ENCODE results near the gene SC5D.

The SC5D gene

DNA sequence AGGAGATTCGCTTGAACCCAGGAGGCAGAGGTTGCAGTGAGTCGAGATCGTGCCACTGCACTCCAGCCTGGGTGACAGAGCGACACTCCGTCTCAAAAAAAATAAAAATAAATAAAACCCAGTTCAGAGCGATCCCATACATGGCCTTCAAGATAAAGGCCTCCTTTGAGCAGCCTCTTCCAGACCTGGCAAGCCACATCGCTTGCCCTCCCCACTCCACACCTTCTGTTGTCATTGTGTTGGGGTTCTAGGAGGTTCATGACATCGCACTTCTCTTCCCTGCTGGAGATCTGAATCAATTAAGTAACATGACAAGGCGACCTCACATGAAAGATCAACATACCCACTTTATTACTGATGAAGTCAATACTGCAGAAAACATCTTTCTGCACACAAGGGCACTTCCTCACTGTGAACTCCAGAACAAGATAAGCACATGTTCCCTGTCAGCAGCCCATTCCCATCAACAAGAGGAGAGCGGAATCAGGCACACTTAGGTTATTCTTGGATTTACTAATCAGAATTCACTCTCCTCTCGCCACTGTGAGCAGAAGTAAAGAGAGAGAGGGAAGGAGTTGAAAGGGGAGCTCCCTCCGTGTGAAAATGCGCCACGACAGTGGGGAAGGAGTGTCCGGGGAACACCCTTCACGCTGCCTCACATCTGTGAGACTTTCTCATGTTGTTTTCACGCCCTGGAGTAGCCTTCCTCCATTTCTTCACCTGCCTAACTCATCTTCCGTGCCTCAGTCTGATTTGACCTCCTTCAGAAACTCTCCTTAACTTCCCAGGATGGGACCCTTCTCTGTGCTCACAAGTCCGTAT is 38.3 kb downstream of the SC5D start:
- no peak for DNase-seq

DNA sequence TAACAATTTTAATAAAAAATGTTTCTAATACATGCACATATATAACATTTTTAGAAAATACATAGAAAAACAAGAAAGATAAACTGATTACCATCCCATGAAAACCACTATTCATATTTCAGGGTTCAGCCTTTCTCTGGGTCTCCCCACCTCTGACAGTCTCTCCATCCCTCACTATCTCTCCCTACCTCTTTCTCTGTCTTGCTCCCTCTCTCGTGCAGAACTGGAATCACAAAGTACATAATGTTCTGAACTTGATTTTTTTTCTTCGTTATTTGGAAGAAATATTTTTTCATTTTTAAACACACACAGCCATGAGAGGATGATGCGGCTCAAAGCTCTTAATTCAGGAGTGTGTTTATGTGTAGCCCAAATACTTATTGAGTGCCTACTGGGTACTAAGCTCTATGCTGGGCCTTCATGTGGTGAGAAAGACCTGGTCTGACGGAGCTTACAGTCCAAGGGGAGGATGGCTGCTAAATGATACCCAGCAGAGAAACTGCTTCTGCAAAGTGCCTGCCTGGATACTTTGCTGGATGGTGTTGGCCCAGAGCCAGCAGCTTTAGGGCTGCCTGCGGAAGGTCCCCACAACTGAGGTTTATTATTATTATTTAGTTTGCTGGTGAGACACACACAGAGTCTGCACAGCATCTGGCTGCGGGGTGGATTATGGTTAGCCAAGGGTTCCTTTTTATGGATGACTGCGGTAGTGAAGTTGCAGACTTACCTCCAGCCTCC is 42.6 kb downstream of the SC5D start:
- no peak for DNase-seq

DNA sequence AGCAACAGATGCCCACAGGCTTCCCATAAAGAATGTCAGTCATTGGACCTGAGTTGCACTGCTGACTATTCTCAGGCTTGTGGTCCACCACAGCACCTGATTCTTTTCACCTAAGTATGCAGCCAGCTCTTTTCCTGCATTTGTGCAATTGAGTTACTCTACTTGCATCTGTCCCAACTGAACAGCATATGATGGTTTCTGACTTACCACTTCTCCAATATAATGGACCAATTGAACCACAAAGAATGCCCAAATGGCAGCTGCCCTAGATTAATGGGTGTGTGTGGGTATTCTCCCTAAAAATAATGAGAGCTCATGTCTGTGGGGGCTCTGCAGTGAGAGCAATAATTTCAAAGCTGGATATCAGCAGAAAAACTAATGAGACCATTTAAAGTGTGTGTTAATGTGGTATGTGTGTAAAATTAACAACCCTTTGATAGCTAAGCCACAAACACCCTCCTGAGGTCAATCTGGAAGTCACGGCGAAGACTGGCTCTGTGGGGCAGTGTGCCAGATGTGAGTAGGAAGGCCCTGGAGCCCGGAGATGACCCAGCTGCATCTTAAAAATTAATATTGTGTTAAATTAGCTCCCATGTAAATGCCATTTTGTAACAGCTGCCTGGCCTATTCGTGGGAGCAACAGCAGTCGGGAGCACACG is 43.8 kb downstream of the SC5D start:
- no peak for DNase-seq

DNA sequence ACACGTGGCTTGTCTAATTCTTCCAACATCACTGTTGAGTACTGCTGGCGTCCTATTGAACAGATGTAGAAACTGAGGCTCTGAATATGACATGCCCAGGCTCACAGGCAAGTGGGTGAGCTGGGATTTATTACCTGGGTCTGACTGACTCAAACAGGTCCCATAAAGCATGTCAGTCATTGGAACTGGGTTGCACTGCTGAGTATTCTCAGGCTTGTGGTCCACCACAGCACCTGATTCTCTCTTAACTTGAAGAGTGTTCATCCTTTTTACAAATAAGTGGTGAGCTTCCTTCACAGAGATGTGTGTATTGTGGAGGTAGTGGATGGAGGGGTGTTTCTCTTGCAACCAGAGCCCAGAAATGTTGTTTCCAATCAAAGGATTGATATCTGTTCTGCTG is 44.5 kb downstream of the SC5D start:
- no peak for DNase-seq

DNA sequence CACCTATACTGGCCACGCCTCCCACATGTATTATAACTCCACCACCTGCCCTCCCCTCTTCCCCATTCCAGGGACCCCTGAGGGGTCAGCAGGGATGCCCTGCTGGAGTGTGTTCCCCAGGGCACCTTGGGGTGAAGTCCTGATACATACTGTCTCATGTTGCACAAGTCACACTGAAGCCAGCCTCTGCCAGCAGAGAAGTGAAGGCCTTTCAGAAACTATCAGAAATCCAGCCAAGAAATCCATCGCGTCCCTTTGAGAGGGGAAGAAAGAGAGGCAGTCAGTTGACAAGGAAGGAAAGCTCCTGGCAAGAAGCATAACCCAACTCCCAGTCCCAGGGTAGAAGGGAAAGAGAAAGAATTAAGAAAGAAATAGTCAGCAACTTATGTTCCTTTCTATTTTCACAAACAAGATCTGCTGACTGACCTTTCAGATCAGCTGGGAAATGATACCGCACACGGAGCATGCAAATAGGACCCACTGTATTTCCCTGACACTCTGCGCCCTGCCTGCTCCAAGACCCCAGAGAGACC is 45.2 kb downstream of the SC5D start:
- no peak for DNase-seq

DNA sequence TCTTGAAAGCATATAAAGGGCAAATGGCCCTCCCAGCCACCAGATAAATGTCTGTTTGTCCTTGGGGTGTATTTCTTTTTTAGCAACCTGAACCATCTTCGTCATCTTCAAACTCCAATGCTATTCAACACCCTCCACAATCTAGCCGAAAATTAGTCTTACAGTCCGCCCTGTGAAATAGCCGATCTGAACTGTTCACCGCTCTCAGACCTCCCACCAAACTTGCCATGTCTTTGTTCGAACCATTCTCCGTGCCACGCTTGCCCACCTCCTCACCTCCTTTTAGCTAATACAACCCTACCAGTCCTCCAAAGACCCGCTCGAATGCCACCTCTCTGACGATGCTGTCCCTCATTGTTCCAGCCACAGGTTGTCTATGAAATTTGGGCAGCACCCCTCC is 46.0 kb downstream of the SC5D start:
- no peak for DNase-seq

DNA sequence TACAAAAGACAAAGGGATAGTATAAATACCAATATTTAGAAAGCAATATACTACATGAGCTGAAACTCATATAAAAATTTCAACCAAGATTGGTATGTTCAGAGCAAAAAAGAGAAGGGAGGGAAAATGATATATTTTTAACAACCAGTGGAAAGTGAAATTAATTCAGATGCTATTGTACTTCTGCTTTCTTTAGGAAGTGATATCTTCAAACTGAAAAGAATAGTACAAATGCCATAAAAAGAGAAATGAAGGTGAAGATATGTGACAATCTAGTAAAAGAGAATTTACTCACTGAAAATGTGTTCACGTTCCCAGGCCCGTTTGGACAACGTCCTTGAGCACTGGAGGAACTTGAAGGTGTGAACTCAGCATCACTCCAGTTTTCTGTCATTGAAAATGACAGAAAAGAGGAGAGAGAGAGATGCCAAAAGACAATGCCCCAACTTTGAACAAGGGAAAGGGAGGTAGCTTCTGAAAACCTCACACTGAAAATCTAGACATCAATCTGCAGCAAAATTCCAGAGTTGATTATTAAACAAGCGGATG is 47.5 kb downstream of the SC5D start:
- no peak for DNase-seq

DNA sequence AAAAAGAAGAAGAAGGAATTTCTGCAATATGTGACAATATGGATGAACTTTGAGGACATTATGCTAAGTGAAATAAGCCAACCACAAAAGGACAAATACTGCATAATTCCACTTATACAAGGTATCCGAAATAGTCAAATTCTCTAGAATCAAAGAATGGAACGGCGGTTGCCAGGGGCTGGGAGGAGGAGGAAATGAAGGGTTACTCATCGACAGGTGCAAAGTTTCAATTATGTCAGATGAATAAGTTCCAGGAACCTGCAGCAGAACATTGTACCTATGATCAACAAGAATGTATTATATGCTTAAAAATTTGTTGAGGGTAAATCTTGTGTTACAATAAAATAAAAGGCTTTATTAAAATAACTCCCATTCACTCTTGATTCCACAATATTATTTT is 49.0 kb downstream of the SC5D start:
- no peak for DNase-seq

DNA sequence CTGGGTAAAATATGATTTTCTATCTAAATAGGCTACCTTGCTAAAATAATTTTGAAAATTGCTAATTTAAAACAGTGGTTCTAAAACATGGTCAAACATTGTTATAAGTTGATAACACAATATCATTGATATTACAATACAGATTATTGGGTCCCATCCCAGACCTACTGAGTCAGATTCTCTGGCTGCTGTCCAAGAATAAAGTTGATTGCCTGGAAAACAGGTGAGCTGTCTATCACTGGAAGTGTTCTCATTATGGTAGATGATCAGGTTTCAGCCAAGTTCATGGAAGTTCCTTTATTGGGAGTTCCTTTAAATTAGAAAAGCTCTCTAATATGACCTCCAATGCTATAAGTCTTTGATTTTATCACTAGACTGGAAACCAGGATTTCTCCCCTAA is 52.3 kb downstream of the SC5D start:
- DNase-seq, result no peak

DNA sequence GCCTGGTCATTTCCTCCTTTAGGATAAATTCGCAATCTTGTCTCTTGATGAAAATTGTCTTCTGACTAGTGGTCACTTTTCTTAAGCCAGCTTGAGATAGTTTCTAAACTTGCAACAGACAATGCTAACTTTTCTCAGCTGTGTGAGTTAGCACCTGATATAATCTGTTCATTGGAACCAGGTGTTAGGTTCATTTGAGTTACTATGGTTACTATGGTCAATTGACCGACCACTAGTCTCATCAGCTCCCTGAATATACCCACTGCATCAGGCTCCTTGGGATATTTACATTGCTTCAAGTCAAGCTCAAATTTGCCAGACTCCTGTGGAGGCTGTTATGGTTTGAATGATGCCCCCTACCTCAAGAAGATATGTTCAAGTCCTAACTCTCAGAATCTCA is 54.5 kb downstream of the SC5D start:
- DNase-seq, result no peak

DNA sequence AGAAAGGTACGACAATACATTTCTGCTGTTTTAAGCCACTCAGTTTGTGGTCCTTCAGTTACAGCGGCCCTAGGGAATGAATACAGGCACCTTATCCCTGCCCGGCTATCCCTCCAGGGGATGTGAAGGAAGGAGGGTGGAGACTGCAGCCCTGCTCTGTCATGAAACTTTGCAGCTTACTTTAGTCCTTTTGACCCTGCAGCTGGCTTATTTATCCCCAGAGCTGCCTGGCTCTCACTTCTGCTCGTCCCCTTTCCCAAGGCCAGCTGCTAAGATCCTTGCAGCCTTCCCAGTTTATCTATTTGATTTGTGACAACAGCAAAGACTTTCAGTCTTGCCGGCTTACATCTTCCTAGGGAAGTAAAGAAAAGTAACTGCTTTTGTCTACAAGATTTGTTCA is 55.2 kb downstream of the SC5D start:
- DNase-seq, result no peak

DNA sequence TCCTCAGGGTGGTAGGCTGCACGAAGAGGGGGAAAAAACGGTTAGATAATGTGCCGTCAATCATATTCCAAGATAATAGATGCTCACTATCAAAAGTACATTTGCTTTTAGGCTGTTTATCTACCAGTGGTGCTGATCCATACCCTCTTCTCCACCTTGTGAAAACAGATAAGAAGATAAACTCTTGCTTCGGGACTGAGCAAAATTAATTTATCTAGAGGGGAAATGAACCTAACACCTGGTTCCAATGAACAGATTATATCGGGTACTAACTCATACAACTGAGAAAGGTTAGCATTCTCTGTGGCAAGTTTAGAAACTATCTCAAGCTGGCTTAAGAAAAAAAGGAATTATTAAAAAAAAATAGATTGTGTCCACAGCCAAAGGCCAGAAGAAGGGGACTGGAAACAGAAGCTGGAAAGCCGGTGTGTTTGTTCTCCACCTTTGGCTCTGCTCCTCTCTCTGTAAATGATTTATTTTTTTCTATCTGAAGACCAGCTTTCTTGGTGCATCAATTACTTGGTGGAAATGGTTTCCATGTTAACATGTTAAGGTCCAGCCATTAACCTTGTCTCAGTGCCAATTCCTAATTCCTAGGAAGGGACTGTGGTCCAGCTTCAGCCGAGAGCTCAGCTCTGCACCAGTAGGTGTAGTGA is 55.8 kb downstream of the SC5D start:
- DNase-seq, result no peak

DNA sequence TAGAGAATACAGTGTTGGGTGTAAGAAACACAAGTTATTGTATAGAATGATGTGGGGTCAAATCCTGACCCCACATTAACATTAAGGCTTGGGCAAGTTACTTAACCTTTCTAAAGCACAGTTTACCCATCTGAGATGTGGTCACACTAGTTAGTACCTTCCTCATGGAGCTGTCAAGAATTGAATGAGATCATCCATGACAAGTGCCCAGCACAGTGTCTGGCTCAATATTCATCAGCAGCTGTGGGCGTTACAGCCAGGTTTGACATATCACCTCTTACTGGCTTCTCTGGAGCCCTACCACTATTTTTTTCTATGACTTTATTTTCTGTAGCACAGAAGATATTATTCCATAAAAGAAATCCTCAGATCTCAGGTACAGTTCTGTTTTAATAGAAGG is 57.2 kb downstream of the SC5D start:
- DNase-seq, result no peak

DNA sequence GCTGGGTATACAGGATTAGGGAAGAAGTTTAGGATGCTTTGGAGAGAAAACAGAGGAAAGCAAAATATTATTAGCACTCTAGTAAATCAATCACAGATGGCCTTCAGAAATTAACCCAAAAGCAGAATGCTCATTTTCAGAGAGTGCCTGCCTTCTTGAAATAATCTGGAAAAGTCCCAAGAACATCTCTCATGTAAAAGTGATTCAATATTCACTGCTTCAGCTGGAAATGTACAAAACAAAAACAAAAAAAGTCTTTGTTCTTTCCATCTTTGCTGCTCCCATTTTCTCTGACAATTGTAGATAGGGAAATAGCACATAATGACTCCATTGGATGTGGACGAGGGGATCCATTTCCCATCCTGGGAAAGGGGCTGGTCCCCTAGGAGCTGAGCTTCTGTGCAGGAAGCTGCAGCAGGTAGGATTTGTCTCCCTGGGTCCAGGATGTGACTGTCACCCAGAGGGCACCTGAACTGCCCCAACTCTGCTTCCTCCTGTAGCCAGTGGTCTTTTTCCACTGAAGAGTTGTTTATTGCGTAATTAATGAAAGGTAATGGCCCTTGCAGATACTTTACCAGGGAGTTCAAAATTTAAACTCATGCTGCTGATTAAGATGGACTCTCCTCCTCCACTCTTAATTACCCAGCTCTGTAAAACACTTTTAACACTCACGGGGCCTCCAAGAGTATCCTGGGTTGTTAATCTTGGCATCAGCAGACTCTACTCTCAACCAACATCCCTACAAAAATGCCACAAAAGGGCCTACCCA is 57.9 kb downstream of the SC5D start:
- no peak for DNase-seq

DNA sequence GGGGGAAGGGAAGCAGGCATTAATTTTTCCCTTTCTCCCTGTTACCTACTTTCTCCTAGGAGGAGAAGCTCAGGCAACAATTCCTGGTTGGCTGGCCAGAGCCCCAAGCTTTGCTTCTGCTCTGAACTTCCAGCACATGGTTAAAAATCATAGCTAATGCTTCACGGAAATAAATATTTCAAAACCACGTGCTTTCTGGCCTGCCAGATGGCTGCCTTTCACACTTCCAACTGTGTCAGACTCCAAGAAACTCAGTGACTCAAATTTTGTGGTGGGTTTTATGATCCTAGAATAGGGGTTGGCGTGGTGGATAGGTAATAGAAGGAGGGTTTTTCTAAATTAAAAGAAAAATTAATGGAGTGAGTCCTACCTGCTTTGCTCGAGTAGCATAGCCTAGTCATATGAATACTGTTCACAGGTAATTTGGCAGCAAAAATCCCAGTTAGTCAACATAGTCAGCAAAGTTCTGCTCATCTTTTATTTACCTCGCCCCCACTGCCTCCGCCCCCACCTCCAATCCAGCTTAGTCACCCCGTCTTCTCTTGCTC is 58.6 kb downstream of the SC5D start:
- DNase-seq, result no peak

DNA sequence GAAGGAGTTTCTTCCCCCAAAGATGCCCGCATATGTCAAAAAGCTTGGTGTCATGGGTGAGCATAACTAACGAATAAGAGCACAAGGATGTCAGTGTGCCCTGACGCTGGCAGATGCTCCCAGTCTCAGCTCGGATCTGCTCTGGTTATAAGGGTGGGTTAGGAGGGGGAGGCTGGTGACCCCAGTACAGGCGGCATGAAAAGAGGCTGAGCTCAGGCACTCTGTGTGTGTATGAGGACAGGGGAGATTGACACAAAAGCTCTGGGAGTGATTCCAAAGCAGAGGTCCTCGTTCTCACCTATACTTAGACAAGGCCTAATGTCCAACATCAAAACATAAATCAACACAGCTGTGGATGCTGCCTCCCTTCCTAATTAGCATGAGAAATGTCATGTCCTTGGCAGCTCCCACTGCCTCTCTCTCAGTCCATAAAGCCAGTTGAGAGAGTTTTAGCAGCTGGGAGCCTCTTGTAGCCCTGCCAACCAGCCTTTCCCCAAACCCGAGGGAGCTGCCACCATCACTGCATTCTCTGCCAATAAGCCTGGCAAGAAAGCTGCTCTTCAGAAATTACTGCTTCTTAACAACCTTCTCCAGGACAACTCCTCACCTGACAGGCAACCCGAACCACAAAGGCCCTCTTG is 59.8 kb downstream of the SC5D start:
- DNase-seq, result no peak

DNA sequence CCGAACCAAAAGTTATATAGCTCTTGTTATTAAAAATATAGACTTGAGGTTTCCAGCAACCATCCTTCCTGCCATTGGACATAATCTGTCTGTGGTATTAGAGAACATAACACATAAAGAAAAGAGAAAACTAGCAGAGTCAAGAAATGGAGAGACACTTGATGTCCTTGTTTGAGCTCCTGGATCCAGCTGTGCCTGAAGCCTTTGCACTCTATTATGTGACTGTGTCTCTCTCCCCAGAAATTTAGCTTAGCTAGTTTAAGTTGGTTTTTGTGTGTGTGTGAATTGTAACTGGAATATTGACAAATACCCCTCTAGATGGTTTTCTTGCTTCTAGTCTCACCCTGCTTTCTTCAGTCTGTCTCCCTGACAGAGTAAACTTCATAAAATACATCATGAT is 61.6 kb downstream of the SC5D start:
- DNase-seq, result no peak

DNA sequence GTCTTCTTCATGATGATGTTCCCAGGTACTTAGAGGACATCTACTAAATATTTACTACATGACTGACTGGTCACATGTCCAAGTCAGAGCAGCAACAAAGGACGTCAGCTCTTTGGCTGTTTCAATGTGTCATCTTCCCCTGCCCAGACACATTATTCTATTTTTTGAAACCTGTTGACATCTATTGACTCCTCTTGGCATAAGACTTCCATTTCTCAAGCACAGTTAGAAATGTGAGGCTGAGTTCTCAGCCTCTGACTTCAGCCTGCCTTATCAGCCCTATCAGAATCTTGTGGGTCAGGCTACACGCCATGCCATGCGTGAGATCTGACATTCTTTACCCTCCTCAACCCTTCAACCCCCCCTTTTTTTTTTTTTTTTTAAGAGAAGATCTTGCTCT is 63.8 kb downstream of the SC5D start:
- DNase-seq, result no peak
